ENCODE data around the gene NRARP. TPM values are rescaled to one million over a fixed set of nuclear protein-coding genes. Genes with fewer than 3 reads are reported as not detected.

The NRARP gene
- total and polyA plus RNA-seq, 2 of the 8 experiments (the other 6 are each of a cell fraction or from before 2014, with no cell fraction given), result 32.5 to 37.2 TPM

DNA sequence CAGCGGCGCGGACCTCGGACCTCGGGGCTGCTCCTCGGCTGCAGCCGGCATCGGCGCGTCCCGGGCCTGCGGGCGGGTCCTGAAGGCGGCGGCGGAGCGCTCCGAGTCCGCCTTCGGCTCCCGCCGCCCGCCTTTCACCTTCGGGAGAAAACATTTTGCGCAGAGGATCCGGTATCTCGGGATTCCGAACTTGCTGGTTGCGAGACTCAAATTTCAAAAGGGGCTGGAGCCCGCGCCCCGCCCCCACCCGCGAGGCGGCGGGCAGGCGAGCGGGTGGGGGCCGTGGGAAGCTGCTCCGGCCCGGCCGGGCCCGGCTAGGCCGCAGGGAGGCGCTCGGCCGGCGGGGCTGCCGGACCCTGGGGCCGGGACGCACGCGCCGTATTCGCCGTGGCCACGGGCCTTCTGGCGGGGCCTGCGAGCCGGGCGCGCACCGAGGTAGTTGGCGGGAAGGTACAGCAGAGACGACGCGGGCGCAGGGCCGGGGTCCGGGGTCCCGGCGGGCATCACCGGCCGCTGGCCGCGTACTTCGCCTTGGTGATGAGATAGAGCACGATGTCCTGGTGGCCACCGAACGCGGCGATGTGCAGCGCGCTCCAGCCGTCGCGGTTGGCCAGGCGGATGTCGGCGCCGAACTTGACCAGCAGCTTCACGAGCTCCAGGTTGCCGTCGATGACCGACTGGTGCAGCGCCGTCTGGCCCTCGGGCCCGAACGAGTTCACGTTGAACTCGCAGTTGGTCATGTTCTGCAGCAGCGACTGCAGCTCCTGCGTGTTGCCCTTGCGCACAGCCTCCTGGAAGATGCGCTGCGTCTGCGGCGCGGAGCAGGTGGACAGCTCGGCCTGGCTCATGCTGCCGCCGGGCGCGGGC, 757 bp downstream of the NRARP start (continued):
- peak; percentile 73; the same call in 1 of the 2 replicates for TF ChIP-seq RBBP5 (IDR thresholded peaks at IDR 0.05; ENCODE audit: borderline replicate concordance, low read depth, low read length)
- TF ChIP-seq MAX (IDR thresholded peaks at IDR 0.05), result peak; percentile 84
- TF ChIP-seq RAD21 (IDR thresholded peaks at IDR 0.05 in 1 of 2, conservative IDR thresholded peaks at IDR 0.05 in 1 of 2; ENCODE audit: low read depth in 2 of 2, low read length in 2 of 2), result peak in 1 of 2 experiments; percentile 50; a peak in 2 of 4 replicates
- TF ChIP-seq TAF1 (IDR thresholded peaks at IDR 0.05; ENCODE audit: low read depth, low read length), result peak; percentile 48; the same call in 1 of the 2 replicates
- TF ChIP-seq E2F6 (IDR thresholded peaks at IDR 0.05), result peak; percentile 95
- TF ChIP-seq ATF2 (IDR thresholded peaks at IDR 0.05; ENCODE audit: low read length), result no peak
- peak; percentile 77 for TF ChIP-seq BACH1 (IDR thresholded peaks at IDR 0.05; ENCODE audit: low read length)
- peak; percentile 32 for TF ChIP-seq POLR2AphosphoS5 (IDR thresholded peaks at IDR 0.05; ENCODE audit: low read depth, low read length)
- TF ChIP-seq HDAC2 (IDR thresholded peaks at IDR 0.05; ENCODE audit: borderline replicate concordance in 1 of 2, low read depth in 2 of 2, low read length in 2 of 2), result peak in 1 of 2 experiments; percentile 76; a peak in 1 of 4 replicates
- no peak for TF ChIP-seq CBX8 (IDR thresholded peaks at IDR 0.05; ENCODE audit: borderline replicate concordance, low read depth, low read length)
- no peak for TF ChIP-seq TCF12 (IDR thresholded peaks at IDR 0.05; ENCODE audit: low read depth, low read length)
- TF ChIP-seq CTBP2 (IDR thresholded peaks at IDR 0.05; ENCODE audit: borderline replicate concordance, insufficient read depth, insufficient read length, low read length), result peak; percentile 68
- peak; percentile 23 for TF ChIP-seq KDM4A (IDR thresholded peaks at IDR 0.05; ENCODE audit: low read depth, low read length, severe bottlenecking)
- peak; percentile 9 for TF ChIP-seq TAF7 (optimal IDR thresholded peaks at IDR 0.05; ENCODE audit: borderline replicate concordance, low read depth, low read length)
